K562 (cell line): Measurements from ENCODE around the gene PLEKHH2. TPM values are rescaled to one million over a fixed set of nuclear protein-coding genes. Genes with fewer than 3 reads are reported as not detected.

ENCODE experiments used
- ATAC-seq: fragments of 200-7000 bp; cut with Tn5 transposase; 3 replicates; pipeline ENCODE4 v1.9.1; 2020; ENCODE audit warnings: moderate library complexity
- BruUV-seq: library from RNA; stranded (reverse); fragments of 400-500 nt; replicated peaks from 2 replicates; lab custom pipeline; 2021; lab: Mats Ljungman, UMichigan
- CTCF ChIA-PET: fragments of 300-600 bp; formaldehyde crosslinking; extraction: SDS; loops from one replicate; lab custom pipeline; 2021; ENCODE audit warnings: low intra/inter-chr PET ratio; lab: Yijun Ruan, JAX
- POLR2A ChIA-PET: fragments of 300-600, 350-650 bp; sonication (Branson Sonifier 250); formaldehyde crosslinking; extraction: SDS; loops from one replicate; lab custom pipeline; 2021; ENCODE audit warnings: antibody characterized with exemption, inconsistent platforms; lab: Yijun Ruan, JAX
- DNase-seq, 4 experiments: peaks; one replicate each; pipeline versions ENCODE4 v3.0.0 to v3.0.0-alpha.2; 2011 to 2018; ENCODE audit warnings: low spot score in 3 of 4, mixed read lengths in 3 of 4; ENCODE audit errors: extremely low read depth in 1 of 4
- FAIRE-seq: peaks from 2 replicates; lab custom pipeline; 2011; peaks lifted over from hg19 to GRCh38; lab: Jason Lieb, UNC
- H2AFZ ChIP-seq: 2 replicates; pipeline ENCODE4 v1.6.0; 2011; ENCODE audit warnings: low read depth, low read length, control low read depth, inconsistent platforms
- H3K27ac ChIP-seq: fragments of 200-600 bp; 3 replicates; pipeline ENCODE4 v1.8.0; 2011; ENCODE audit warnings: low read depth, mild to moderate bottlenecking, control low read depth, inconsistent platforms, low read length, moderate library complexity, mixed read lengths; ENCODE audit errors: extremely low read depth
- H3K27me3 ChIP-seq, 2 experiments: fragments of 300-600 bp in 1 of 2; 2 replicates in 1 of 2; 3 replicates in 1 of 2; pipeline versions ENCODE4 v1.6.0 to v1.8.0; 2011; ENCODE audit warnings: inconsistent platforms in 2 of 2, low read length in 2 of 2, mild to moderate bottlenecking in 1 of 2, mixed read lengths in 1 of 2, moderate library complexity in 1 of 2; ENCODE audit not compliant: control insufficient read depth in 2 of 2, insufficient read depth in 2 of 2
- H3K36me3 ChIP-seq: fragments of 300-600 bp; 3 replicates; pipeline ENCODE4 v1.8.0; 2011; ENCODE audit warnings: mild to moderate bottlenecking, low read length, inconsistent platforms; ENCODE audit not compliant: control insufficient read depth, insufficient read depth
- H3K4me1 ChIP-seq, 2 experiments: fragments of 200-600 bp in 1 of 2; replicated peaks in 1 of 2; 2 replicates in 1 of 2; 3 replicates in 1 of 2; pipeline versions ENCODE4 v1.5.1 to v1.8.0; 2011; ENCODE audit warnings: inconsistent platforms in 2 of 2, low read length in 2 of 2, mild to moderate bottlenecking in 1 of 2, mixed read lengths in 1 of 2, moderate library complexity in 1 of 2; ENCODE audit not compliant: control insufficient read depth in 2 of 2, insufficient read depth in 2 of 2
- H3K4me2 ChIP-seq: 2 replicates; pipeline ENCODE4 v1.6.1; 2011; ENCODE audit warnings: low read length, control low read depth, inconsistent platforms, mixed read lengths; ENCODE audit not compliant: insufficient read depth
- H3K4me3 ChIP-seq: fragments of 200-600 bp; sonication (generic), shearing (Covaris generic); 2 replicates; pipeline ENCODE4 v1.5.1; 2016; ENCODE audit warnings: control low read depth, inconsistent platforms
- H3K79me2 ChIP-seq: fragments of 200-600 bp; 3 replicates; pipeline ENCODE4 v1.8.0; 2011; ENCODE audit warnings: low read length, inconsistent platforms; ENCODE audit not compliant: control insufficient read depth, insufficient read depth
- H3K9ac ChIP-seq, 2 experiments: 2 replicates each; pipeline versions ENCODE4 v1.6.0 to v1.6.1; 2011; ENCODE audit warnings: low read depth in 2 of 2, low read length in 2 of 2, control low read depth in 1 of 2, inconsistent platforms in 1 of 2, mild to moderate bottlenecking in 1 of 2, mixed read lengths in 1 of 2; ENCODE audit not compliant: insufficient read depth in 1 of 2
- H3K9me1 ChIP-seq: one replicate; pipeline ENCODE4 v1.6.0; 2011; ENCODE audit warnings: inconsistent platforms, mild to moderate bottlenecking, low read length, moderate library complexity; ENCODE audit not compliant: control insufficient read depth, insufficient read depth
- H3K9me3 ChIP-seq: replicated peaks from 2 replicates; pipeline ENCODE4 v1.5.1; 2011; ENCODE audit warnings: low read depth, low read length, inconsistent platforms; ENCODE audit not compliant: control insufficient read depth, insufficient read depth
- H4K20me1 ChIP-seq: replicated peaks from 2 replicates; pipeline ENCODE4 v1.6.1; 2011; ENCODE audit warnings: low read length, inconsistent platforms, mixed read lengths; ENCODE audit not compliant: control insufficient read depth, insufficient read depth
- CREBBP ChIP-seq: IDR thresholded peaks from one replicate; pipeline ENCODE4 v1.6.1; 2012; ENCODE audit warnings: low read depth, mild to moderate bottlenecking, control low read depth, inconsistent platforms, low read length
- ERF ChIP-seq: fragments of 450-650 bp; formaldehyde crosslinking; IDR thresholded peaks from 2 replicates; pipeline ENCODE4 v1.4.0; 2020; ENCODE audit warnings: mild to moderate bottlenecking, mixed read lengths
- ILK ChIP-seq: fragments of 450-650 bp; IDR thresholded peaks from 2 replicates; pipeline ENCODE4 v1.6.1; 2016; ENCODE audit warnings: missing genetic modification characterization, low read depth, mild to moderate bottlenecking, missing compliant biosample characterization, moderate library complexity, borderline replicate concordance
- KHSRP ChIP-seq: fragments of 450-650 bp; IDR thresholded peaks from 2 replicates; pipeline ENCODE4 v1.6.1; 2017
- PCBP2 ChIP-seq: fragments of 200-400 bp; formaldehyde crosslinking; IDR thresholded peaks from 2 replicates; pipeline ENCODE4 v1.6.1; 2018; ENCODE audit warnings: low read length, low read depth, mild to moderate bottlenecking, moderate library complexity; ENCODE audit not compliant: poor library complexity, severe bottlenecking
- PHTF2 ChIP-seq: fragments of 250-450 bp; sonication (Bioruptor Pico); IDR thresholded peaks from 2 replicates; pipeline ENCODE4 v1.5.0; 2021; ENCODE audit warnings: mild to moderate bottlenecking
- RFX1 ChIP-seq: fragments of 450-650 bp; IDR thresholded peaks from 2 replicates; pipeline ENCODE4 v1.6.1; 2016; ENCODE audit warnings: mild to moderate bottlenecking, moderate library complexity
- SETDB1 ChIP-seq: IDR thresholded peaks from one replicate; pipeline ENCODE4 v1.6.1; 2012; ENCODE audit warnings: low read length, control low read depth, inconsistent platforms
- ZNF354B ChIP-seq: fragments of 250-450 bp; sonication (Bioruptor Pico); IDR thresholded peaks from 2 replicates; pipeline ENCODE4 v1.4.0; 2020
- in situ Hi-C: fragments of 300-500 bp; cut with MboI; formaldehyde crosslinking; loops from 4 replicates; pipeline ENCODE4 v1.15.0; 2018; ENCODE audit warnings: inconsistent platforms, mixed read lengths
- intact Hi-C: fragments of 100-400 bp; cut with micrococcal nuclease; formaldehyde crosslinking; loops from 2 replicates; pipeline ENCODE4 v1.14.2; 2022
- polyA plus RNA-seq, 8 experiments: library from polyadenylated mRNA; depleted of rRNA in 4 of 8; stranded (reverse) in 5 of 8; unstranded in 3 of 8; fragments of >200 nt; fragmentation: Nextera tagmentation in 2 of 8; fragmentation: Illumina TruSeq in 1 of 8; extraction: Ambion mirVana in 2 of 8; extraction: Trizol in 1 of 8; gene quantifications; 2 replicates each; pipeline versions ENCODE4 v1.2.1 to v1.2.3, GENCODE V29; 2011 to 2014; ENCODE audit warnings: inconsistent platforms in 1 of 8, missing spikeins in 1 of 8
- total RNA-seq, 7 experiments: library from RNA; depleted of rRNA in 6 of 7; stranded (reverse); fragments of >200 nt in 6 of 7; fragmentation: Illumina TruSeq in 2 of 7; extraction: Trizol in 2 of 7; gene quantifications; 2 replicates each; pipeline versions ENCODE4 v1.2.1 to v1.2.3, GENCODE V29; 2011 to 2021; ENCODE audit warnings: low replicate concordance in 1 of 7

Gene PLEKHH2
- total and polyA plus RNA-seq, 9 of the 15 experiments (the other 6 are each of a cell fraction or from before 2014, with no cell fraction given): 0.77 to 13.5 (median 2.7) TPM

- no peak for FAIRE-seq
- intact Hi-C loops: no loop called here
- TF ChIP-seq PCBP2: no peak
- no peak for TF ChIP-seq SETDB1
- no peak for TF ChIP-seq PHTF2 (CRISPR knock-in tag)
- TF ChIP-seq ERF (CRISPR knock-in tag): no peak
- TF ChIP-seq CREBBP: no peak
- TF ChIP-seq ZNF354B: no peak
- no peak for TF ChIP-seq KHSRP
- TF ChIP-seq RFX1: no peak
- no peak for TF ChIP-seq ILK (tag)
- TF ChIP-seq, all 486 proteins: peak for 0
- DNase-seq: no peak
- no peak overlapping the region for H3K4me3 ChIP-seq
- no peaks in the 10 kb centered on the region for H3K9me3 ChIP-seq
- no peak overlapping the region for H2AFZ ChIP-seq
- CTCF ChIA-PET: interaction anchor here (0.7 kb wide), 1 partner anchor 159 kb away, joined by 3 read pairs; no protein-coding TSS in a partner anchor
- H3K4me1 ChIP-seq: peaks cover 4 to 10% of the 10 kb centered on the region in 2 experiments; a peak in 1 of 5 replicates
- H4K20me1 ChIP-seq: no peaks in the 10 kb centered on the region
- H3K9me1 ChIP-seq: no peaks in the 10 kb centered on the region
- no peak overlapping the region for H3K9ac ChIP-seq
- H3K27ac ChIP-seq: no peak overlapping the region
- no peak overlapping the region for H3K4me2 ChIP-seq
- no peak for ATAC-seq
- H3K27me3 ChIP-seq: no peaks in the 10 kb centered on the region
- H3K36me3 ChIP-seq: peaks cover 46% of the 10 kb centered on the region; the same call in 2 of the 3 replicates
- POLR2A ChIA-PET: interaction anchor here (0.6 kb wide), 1 partner anchor 266 kb away, joined by 4 read pairs; no protein-coding TSS in a partner anchor
- H3K79me2 ChIP-seq: peaks cover 32% of the 10 kb centered on the region
- BruUV-seq: no TSS peak
- in situ Hi-C loops: no loop called here
Observed at GRCh38 chr2:43592443-43592842, 44.6 kb upstream of the PLEKHH2 start.
